ENCODE data around the gene IKZF1. TPM values are rescaled to one million over a fixed set of nuclear protein-coding genes. Genes with fewer than 3 reads are reported as not detected.

The IKZF1 gene
- polyA plus RNA-seq, 1 donor = 4.5 TPM

DNA sequence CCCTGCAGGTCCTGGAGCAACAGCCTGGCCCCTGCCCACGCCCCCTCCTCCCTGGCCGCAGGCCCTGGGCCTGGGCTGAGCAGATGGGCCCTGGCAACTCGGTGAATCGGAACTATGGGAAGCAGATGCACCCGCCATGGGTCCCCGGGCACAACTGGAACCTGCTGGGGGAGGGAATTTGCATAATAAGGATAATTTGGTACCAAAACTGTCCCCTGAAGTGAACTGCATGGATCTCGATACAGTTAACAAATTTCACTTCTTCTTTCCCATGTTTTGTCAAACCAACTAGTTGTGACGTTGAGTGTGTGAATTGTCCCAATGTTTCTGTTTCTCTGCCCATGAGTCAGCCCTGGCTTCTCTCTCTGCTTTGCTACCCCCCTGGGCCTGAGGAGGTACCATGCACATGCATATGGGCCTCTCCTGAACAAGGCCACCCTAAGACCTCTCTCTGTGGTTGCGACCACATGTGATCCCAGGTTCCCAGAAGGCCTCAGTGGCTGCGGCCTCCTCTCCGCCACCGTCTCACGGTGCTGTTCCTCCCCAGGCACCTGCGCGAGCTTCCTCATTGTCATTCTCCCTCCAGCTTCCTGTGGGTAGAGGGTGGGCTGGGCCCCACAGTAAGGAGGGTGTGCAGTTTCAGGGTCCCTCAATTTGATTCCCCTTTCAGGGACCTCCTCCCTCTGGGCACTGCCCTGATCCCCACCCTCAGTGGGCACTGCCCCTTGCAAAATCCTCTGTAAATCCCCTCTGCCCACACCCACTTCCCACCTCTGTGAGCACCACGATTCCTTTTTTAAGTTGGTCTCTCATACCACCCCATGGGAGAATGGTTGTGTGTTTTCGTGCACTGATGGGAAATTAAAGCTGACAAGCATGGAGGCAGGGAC is 105.6 kb downstream of the IKZF1 start:
- Histone ChIP-seq H3K27ac (ENCODE audit: low read length) (no peak overlapping the region), H3K36me3 (ENCODE audit: control insufficient read depth, insufficient read depth, low read length) (no peaks in the 10 kb centered on the region), H3K4me3 (ENCODE audit: low read length) (no peak overlapping the region), H3K4me1 (ENCODE audit: control insufficient read depth, insufficient read depth, low read length) (no peaks in the 10 kb centered on the region), H3K9me3 (ENCODE audit: control insufficient read depth, low read depth, low read length) (no peaks in the 10 kb centered on the region), H3K27me3 (ENCODE audit: control insufficient read depth, insufficient read depth, low read length) (peaks cover 9% of the 10 kb centered on the region)
- WGBS (ENCODE audit: insufficient coverage, low lambda C conversion rate) = 100% methylated on average over 1 of the region's 17 CpGs
- DNase-seq = no peak

DNA sequence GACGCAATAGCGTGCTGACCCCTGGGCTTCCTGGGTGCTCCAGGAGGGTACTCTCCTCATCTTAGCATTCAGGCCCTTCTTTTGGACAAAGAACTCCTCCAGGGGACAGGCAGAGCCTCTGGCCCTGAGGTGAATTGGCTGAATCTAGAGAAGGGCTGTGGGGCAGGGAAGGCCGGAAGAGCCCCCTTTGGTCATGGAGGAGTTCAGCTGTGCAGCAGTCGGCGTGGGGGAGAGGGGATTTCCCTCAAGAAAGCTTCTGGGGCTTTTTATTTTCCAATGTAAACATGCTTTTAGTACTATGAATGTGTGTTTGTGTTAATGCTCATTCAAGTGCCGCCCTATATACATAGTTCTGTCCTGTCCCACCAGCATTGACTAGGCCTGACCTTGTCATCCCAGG is 106.8 kb downstream of the IKZF1 start:
- Histone ChIP-seq H3K9me3 (ENCODE audit: control insufficient read depth, low read depth, low read length) (no peaks in the 10 kb centered on the region), H3K4me3 (ENCODE audit: low read length) (no peak overlapping the region), H3K27ac (ENCODE audit: low read length) (no peak overlapping the region), H3K36me3 (ENCODE audit: control insufficient read depth, insufficient read depth, low read length) (no peaks in the 10 kb centered on the region), H3K4me1 (ENCODE audit: control insufficient read depth, insufficient read depth, low read length) (no peaks in the 10 kb centered on the region), H3K27me3 (ENCODE audit: control insufficient read depth, insufficient read depth, low read length) (peaks cover 9% of the 10 kb centered on the region)
- no CpG with 5 or more reads among the region's 6 CpGs for WGBS (ENCODE audit: insufficient coverage, low lambda C conversion rate)
- DNase-seq = no peak

DNA sequence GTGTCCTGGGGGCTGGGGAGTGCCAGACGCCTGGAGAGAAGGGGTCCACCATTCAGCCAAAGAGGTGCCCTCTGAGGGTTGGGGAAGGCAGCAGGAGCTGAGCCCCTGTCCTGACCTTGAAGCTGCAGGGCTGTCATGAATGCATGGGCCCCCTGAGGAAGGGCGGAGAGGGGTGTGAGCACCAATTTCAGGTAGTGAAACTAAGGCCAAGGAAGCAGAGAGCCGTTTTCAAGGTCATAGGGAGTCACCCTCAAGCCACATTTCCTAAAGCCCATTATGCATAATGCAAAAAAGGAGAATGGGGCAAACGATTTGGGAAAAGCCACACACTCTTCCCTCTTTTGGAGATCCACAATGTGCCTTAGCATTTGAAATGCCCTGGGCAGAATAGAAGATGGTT is 108.5 kb downstream of the IKZF1 start:
- DNase-seq = no peak
- Histone ChIP-seq H3K4me3 (ENCODE audit: low read length) (no peak overlapping the region), H3K27me3 (ENCODE audit: control insufficient read depth, insufficient read depth, low read length) (no peaks in the 10 kb centered on the region), H3K4me1 (ENCODE audit: control insufficient read depth, insufficient read depth, low read length) (no peaks in the 10 kb centered on the region), H3K27ac (ENCODE audit: low read length) (no peak overlapping the region), H3K9me3 (ENCODE audit: control insufficient read depth, low read depth, low read length) (no peaks in the 10 kb centered on the region), H3K36me3 (ENCODE audit: control insufficient read depth, insufficient read depth, low read length) (no peaks in the 10 kb centered on the region)
- 60% methylated on average over 1 of the region's 4 CpGs for WGBS (ENCODE audit: insufficient coverage, low lambda C conversion rate)

DNA sequence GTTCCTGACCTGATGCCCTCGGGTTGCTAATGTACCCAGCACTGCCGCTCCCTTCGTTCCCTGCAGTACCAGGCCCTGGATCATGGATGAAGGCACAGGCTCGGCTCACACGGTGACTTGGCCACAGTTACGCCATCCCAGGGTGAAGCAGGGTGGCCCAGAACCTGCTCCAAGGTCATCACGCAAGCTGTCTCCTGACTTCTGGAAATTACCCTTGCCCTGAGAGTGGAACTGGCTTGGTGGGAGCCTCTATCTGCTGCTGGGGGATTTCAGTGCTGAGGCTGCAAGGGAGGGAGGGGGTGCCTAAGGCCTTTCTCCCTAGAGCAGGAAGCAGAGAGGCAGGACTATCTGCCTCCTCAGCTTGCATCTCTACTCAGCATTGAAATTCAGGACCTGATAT is 109.0 kb downstream of the IKZF1 start:
- no peaks in the 10 kb centered on the region for H3K27me3 ChIP-seq (ENCODE audit: control insufficient read depth, insufficient read depth, low read length)
- no peaks in the 10 kb centered on the region for H3K36me3 ChIP-seq (ENCODE audit: control insufficient read depth, insufficient read depth, low read length)
- no peaks in the 10 kb centered on the region for H3K4me1 ChIP-seq (ENCODE audit: control insufficient read depth, insufficient read depth, low read length)
- no peak overlapping the region for H3K27ac ChIP-seq (ENCODE audit: low read length)
- no peak for DNase-seq
- H3K9me3 ChIP-seq (ENCODE audit: control insufficient read depth, low read depth, low read length) = no peaks in the 10 kb centered on the region
- WGBS (ENCODE audit: insufficient coverage, low lambda C conversion rate) = no CpG with 5 or more reads among the region's 7 CpGs
- no peak overlapping the region for H3K4me3 ChIP-seq (ENCODE audit: low read length)

DNA sequence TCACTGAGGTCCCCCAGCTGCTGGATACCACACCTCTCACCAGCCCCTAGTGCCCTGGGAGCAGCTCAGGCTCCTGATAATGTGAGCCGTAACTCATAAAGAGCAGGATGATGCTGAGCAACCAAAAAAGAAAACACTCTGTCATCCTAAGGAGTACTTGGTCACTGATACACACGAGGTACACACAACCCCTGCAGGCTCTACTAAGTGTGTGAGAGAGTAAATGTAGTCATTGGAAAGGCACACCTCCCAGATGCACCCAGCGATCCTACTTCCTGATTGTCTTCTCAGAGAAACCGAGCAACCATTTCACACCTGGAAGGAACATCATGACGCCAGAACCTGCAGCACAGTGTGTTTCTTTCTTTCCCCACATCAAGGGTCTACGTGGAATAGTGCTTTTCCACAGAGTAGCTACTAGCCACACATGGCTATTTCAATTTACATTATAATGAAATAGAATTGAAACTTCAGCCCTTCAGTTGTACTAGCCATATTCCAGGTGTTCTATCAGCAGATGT is 111.4 kb downstream of the IKZF1 start:
- no peak overlapping the region for H3K4me3 ChIP-seq (ENCODE audit: low read length)
- no CpG with 5 or more reads among the region's 6 CpGs for WGBS (ENCODE audit: insufficient coverage, low lambda C conversion rate)
- H3K36me3 ChIP-seq (ENCODE audit: control insufficient read depth, insufficient read depth, low read length) = no peaks in the 10 kb centered on the region
- H3K27me3 ChIP-seq (ENCODE audit: control insufficient read depth, insufficient read depth, low read length) = no peaks in the 10 kb centered on the region
- H3K27ac ChIP-seq (ENCODE audit: low read length) = no peak overlapping the region
- no peaks in the 10 kb centered on the region for H3K4me1 ChIP-seq (ENCODE audit: control insufficient read depth, insufficient read depth, low read length)
- no peak for DNase-seq
- H3K9me3 ChIP-seq (ENCODE audit: control insufficient read depth, low read depth, low read length) = no peaks in the 10 kb centered on the region

DNA sequence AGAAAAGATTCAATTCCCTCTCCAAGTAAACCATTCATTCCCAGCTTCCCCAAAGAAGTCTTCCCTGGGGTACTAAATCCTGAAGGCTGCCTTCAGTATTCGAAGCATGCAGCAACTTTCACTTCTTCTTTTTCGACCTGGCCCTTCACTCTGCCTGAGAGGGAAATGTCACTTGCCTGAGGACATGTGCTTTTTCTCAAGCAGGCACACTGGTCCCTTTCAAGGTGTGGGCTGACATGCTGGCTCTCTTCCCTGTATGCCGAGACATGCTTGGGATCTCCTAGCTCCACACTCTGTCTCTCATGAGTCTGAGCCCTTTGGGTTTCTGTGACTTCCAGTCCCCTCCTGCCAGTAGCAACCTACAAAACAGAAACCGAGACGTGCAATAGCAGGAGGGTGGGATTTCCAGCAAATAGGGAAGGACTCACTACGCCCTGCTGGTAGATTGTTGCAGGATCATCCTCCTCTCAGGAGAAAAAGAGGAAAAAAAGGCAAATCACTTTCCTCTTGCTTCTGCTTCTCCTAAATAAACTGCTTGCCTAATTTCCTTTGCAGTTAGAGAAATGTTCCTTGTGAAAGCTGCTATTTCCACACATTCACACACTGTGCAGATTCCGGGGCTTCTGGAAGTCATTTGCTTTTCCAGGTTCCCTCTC is 112.1 kb downstream of the IKZF1 start:
- Histone ChIP-seq H3K36me3 (ENCODE audit: control insufficient read depth, insufficient read depth, low read length) (no peaks in the 10 kb centered on the region), H3K27ac (ENCODE audit: low read length) (no peak overlapping the region), H3K27me3 (ENCODE audit: control insufficient read depth, insufficient read depth, low read length) (no peaks in the 10 kb centered on the region), H3K9me3 (ENCODE audit: control insufficient read depth, low read depth, low read length) (no peaks in the 10 kb centered on the region), H3K4me1 (ENCODE audit: control insufficient read depth, insufficient read depth, low read length) (no peaks in the 10 kb centered on the region), H3K4me3 (ENCODE audit: low read length) (no peak overlapping the region)
- no peak for DNase-seq
- 85% methylated on average over 2 of the region's 7 CpGs for WGBS (ENCODE audit: insufficient coverage, low lambda C conversion rate)

DNA sequence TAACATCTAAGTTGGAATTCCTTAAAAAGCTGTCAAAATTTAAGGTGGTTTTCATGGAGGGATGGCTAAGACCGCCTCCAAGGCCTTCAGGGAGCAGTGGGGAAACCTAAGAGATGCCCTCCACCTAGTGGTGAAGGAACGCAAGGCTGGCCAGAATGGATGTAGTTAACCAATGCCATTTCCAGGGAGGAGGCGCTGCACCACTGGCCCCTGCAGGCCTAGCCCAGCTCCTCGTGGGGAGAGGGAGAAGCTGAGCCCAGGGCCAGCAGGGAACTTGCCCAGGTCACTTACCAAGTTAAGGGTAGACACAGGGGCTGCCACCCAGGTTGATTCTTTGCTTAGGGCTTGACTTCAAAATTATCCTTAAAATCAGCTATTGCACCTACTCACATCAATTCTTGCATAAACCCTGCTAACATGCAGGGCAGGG is 113.6 kb downstream of the IKZF1 start:
- H3K36me3 ChIP-seq (ENCODE audit: control insufficient read depth, insufficient read depth, low read length) = no peaks in the 10 kb centered on the region
- DNase-seq = peak; percentile 56 to 65
- H3K4me3 ChIP-seq (ENCODE audit: low read length) = no peak overlapping the region
- H3K27me3 ChIP-seq (ENCODE audit: control insufficient read depth, insufficient read depth, low read length) = no peaks in the 10 kb centered on the region
- H3K4me1 ChIP-seq (ENCODE audit: control insufficient read depth, insufficient read depth, low read length) = no peaks in the 10 kb centered on the region
- H3K9me3 ChIP-seq (ENCODE audit: control insufficient read depth, low read depth, low read length) = no peaks in the 10 kb centered on the region
- no peak overlapping the region for H3K27ac ChIP-seq (ENCODE audit: low read length)
- no CpG with 5 or more reads among the region's 4 CpGs for WGBS (ENCODE audit: insufficient coverage, low lambda C conversion rate)

DNA sequence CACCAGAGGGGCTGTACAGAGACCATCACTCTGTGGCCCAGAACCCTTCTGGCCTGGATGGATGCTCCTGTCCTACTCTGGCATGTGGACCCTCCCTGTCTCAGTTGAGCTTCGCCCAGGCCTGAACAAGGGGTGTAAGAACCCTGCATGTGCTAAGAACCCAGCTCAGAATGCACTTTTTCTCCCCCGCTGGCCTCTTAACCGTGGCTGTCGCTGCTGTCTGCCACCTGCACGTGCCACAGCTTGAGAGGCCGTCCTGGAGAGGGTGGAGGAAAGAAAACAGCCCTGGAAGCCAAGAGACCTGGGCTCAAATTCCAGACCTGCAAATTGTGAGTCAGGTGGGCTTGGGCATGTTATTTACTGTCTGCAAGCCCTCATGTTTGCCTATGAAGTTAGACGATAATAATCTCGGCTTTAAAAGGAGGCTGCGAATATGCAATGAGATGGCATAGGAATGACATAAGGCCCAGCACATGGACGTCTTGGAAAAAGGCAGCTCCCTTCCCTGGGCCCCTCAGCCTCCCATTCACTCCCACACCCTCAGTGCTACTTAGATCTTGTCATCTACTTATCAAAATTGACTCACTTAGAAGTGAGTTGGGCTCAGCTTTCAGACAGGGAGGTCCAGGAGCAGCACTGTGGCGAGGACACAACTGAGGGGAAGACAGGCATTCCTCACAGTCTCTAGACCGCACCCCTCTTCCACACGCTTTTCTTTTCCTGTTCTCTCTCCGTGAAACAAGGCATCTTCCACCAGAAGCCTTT is 114.2 kb downstream of the IKZF1 start:
- WGBS (ENCODE audit: insufficient coverage, low lambda C conversion rate) = 83% methylated on average over 2 of the region's 14 CpGs
- no peak overlapping the region for H3K27ac ChIP-seq (ENCODE audit: low read length)

DNA sequence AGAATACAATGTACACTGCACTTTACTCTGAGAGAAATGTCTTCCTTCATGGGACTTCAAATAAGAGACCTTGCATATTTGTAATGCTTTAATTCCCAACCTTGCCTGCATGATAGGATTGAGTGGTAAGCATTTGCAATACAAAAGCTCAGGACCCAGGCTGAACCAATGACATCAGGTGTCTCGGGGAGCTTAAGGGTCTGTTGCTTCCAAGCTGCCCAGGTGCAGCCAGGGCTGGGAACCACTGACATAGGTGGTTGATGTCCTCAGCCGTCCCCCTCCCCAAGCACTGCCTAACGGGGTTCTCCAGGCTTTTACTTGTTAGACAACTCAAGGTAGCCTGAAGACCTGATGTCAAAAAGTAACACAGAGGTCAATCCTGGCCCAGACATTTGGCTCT is 116.5 kb downstream of the IKZF1 start:
- DNase-seq = no peak
- WGBS (ENCODE audit: insufficient coverage, low lambda C conversion rate) = no CpG with 5 or more reads among the region's 3 CpGs
- no peaks in the 10 kb centered on the region for H3K4me1 ChIP-seq (ENCODE audit: control insufficient read depth, insufficient read depth, low read length)
- H3K4me3 ChIP-seq (ENCODE audit: low read length) = no peak overlapping the region
- H3K27ac ChIP-seq (ENCODE audit: low read length) = no peak overlapping the region
- H3K36me3 ChIP-seq (ENCODE audit: control insufficient read depth, insufficient read depth, low read length) = no peaks in the 10 kb centered on the region
- no peaks in the 10 kb centered on the region for H3K27me3 ChIP-seq (ENCODE audit: control insufficient read depth, insufficient read depth, low read length)
- H3K9me3 ChIP-seq (ENCODE audit: control insufficient read depth, low read depth, low read length) = no peaks in the 10 kb centered on the region

More for the DNA sequence above, 114.2 kb downstream of the IKZF1 start:
- peak in 1 of 2 donors; percentile 30 for DNase-seq
- H3K36me3 ChIP-seq (ENCODE audit: control insufficient read depth, insufficient read depth, low read length) = no peaks in the 10 kb centered on the region
- no peaks in the 10 kb centered on the region for H3K9me3 ChIP-seq (ENCODE audit: control insufficient read depth, low read depth, low read length)
- H3K4me1 ChIP-seq (ENCODE audit: control insufficient read depth, insufficient read depth, low read length) = no peaks in the 10 kb centered on the region
- no peak overlapping the region for H3K4me3 ChIP-seq (ENCODE audit: low read length)
- no peaks in the 10 kb centered on the region for H3K27me3 ChIP-seq (ENCODE audit: control insufficient read depth, insufficient read depth, low read length)

DNA sequence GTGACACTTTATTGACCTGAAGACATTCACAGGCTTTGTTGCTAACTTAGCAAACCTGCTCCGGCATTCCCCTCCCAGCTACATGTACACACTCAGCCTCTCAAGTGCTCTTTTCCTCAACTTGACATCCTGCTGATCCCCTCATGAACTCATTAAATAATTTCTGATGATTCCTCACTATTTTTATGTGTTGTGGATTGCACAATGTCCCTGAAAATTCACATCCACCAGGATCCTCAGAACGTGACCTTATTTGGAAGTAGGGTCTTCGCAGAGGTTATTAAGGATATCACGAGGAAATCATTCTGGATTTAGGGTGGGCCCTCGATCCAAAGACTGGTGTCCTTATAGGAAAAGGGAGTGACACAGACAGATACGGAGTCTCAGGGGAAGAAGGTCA is 118.3 kb downstream of the IKZF1 start:
- Histone ChIP-seq H3K9me3 (ENCODE audit: control insufficient read depth, low read depth, low read length) (no peaks in the 10 kb centered on the region), H3K36me3 (ENCODE audit: control insufficient read depth, insufficient read depth, low read length) (no peaks in the 10 kb centered on the region), H3K4me3 (ENCODE audit: low read length) (no peak overlapping the region), H3K27me3 (ENCODE audit: control insufficient read depth, insufficient read depth, low read length) (no peaks in the 10 kb centered on the region), H3K4me1 (ENCODE audit: control insufficient read depth, insufficient read depth, low read length) (peaks cover 12% of the 10 kb centered on the region), H3K27ac (ENCODE audit: low read length) (no peak overlapping the region)
- DNase-seq = no peak
- 87% methylated on average over 3 of the region's 6 CpGs for WGBS (ENCODE audit: insufficient coverage, low lambda C conversion rate)

Measured in large intestine (tissue), 3 donors.